ENCODE data around the gene ZSCAN1.
A peak's percentile ranks its signal among the peaks of the same experiment; 100 is the strongest.

ZSCAN1 gene

DNA sequence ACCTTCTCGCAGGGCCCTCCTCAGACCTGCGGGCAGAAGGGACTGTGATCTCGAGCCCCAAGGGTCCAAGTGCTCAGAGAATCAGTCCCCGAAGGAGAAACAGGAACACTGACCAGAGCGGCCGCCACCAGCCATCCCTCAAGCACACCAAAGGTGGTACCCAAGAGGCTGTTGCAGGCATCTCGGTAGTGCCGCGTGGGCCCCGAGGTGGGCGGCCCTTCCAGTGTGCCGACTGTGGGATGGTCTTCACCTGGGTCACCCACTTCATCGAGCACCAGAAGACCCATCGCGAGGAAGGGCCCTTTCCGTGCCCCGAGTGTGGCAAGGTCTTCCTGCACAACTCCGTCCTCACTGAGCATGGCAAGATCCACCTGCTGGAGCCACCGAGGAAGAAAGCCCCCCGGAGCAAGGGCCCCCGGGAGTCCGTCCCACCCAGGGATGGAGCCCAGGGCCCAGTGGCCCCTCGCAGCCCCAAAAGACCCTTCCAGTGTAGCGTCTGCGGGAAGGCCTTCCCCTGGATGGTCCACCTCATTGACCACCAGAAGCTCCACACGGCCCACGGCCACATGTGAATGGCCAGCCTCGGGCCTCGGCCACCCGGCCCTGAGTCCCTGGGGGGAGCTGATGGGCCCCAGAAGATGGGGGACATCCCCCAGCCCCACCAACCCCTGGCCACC is 19.8 kb downstream of the ZSCAN1 start:
- H3K36me3 ChIP-seq (ENCODE audit: control insufficient read depth in 2 of 2, insufficient read depth in 2 of 2, low read length in 2 of 2) = no peaks in the 10 kb centered on the region
- H3K9ac ChIP-seq (ENCODE audit: low read depth in 1 of 2, low read length in 2 of 2) = no peak overlapping the region
- H3K27ac ChIP-seq (ENCODE audit: low read depth in 2 of 2, low read length in 2 of 2) = no peak overlapping the region
- peaks cover 0 to 3% of the 10 kb centered on the region in 2 donors for H3K4me1 ChIP-seq (ENCODE audit: control insufficient read depth in 2 of 2, insufficient read depth in 2 of 2, low read length in 2 of 2)
- H3K27me3 ChIP-seq (ENCODE audit: control insufficient read depth in 2 of 2, insufficient read depth in 2 of 2, low read length in 2 of 2) = no peaks in the 10 kb centered on the region
- H3K4me3 ChIP-seq (ENCODE audit: low read length in 2 of 2) = no peak overlapping the region
- H3K9me3 ChIP-seq (ENCODE audit: control insufficient read depth in 2 of 2, low read length in 2 of 2) = peaks cover 3 to 7% of the 10 kb centered on the region in 2 donors

DNA sequence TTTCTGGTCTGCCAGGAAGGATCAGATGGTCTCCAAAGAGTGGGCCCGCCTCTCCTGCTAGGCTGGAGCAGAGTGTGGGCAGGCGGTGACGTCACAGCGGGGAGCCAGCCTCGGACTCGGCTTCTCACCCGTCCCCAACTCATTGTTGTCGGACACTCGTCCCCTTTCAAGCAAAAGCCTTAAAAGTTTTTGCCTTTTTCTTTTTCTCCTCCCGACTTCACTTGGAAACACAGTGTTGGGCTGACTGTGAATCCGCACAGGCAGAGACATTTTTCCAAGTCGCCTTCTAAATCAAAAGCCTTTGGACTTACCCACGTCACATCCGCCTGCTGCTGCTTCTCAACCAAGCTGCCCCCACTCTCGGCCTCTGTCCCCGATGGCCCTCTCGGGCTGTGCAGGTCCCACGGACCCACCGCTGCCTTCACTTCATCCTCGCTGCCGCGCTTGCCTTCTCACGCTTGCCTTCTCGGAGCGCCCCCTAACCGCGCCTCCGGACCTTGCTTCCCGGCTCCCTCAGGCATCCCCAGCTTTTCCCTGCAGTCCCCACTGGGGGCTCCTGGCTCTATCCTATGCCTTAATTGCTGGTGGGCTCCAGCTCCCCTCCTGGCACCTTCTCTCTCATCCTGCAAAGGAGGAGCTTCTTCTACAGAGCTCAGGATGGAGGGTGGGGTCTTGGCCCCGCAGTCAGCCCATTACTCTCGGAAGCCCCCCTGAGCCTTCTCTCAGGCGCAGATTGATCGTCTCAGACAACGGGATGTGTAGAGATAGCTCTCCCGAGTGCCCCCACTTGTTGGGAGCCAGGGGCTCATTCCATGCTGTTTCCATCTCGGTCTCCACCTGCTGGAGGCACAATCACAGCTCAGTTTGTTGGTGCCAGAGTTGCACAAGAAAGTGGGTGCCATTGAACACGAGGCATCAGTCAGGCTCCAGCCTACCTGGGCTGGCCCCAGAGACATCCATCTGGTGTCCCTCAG is 21.4 kb downstream of the ZSCAN1 start:
- Histone ChIP-seq H3K4me3 (ENCODE audit: low read length in 2 of 2) (peak overlapping the region; percentile 39 to 48), H3K4me1 (ENCODE audit: control insufficient read depth in 2 of 2, insufficient read depth in 2 of 2, low read length in 2 of 2) (peaks cover 0 to 5% of the 10 kb centered on the region in 2 donors), H3K27me3 (ENCODE audit: control insufficient read depth in 2 of 2, insufficient read depth in 2 of 2, low read length in 2 of 2) (no peaks in the 10 kb centered on the region), H3K9me3 (ENCODE audit: control insufficient read depth in 2 of 2, low read length in 2 of 2) (peaks cover 3 to 5% of the 10 kb centered on the region in 2 donors), H3K9ac (ENCODE audit: low read depth in 1 of 2, low read length in 2 of 2) (no peak overlapping the region), H3K27ac (ENCODE audit: low read depth in 2 of 2, low read length in 2 of 2) (peak overlapping the region in 1 of 2 donors; percentile 43), H3K36me3 (ENCODE audit: control insufficient read depth in 2 of 2, insufficient read depth in 2 of 2, low read length in 2 of 2) (no peaks in the 10 kb centered on the region)

GRCh38 chr19:58056261-58056660 is 22.4 kb downstream of the ZSCAN1 start:
- Histone ChIP-seq H3K27ac (ENCODE audit: low read depth in 2 of 2, low read length in 2 of 2) (no peak overlapping the region), H3K4me1 (ENCODE audit: control insufficient read depth in 2 of 2, insufficient read depth in 2 of 2, low read length in 2 of 2) (peaks cover 0 to 5% of the 10 kb centered on the region in 2 donors), H3K27me3 (ENCODE audit: control insufficient read depth in 2 of 2, insufficient read depth in 2 of 2, low read length in 2 of 2) (no peaks in the 10 kb centered on the region), H3K4me3 (ENCODE audit: low read length in 2 of 2) (no peak overlapping the region), H3K9me3 (ENCODE audit: control insufficient read depth in 2 of 2, low read length in 2 of 2) (peaks cover 3 to 7% of the 10 kb centered on the region in 2 donors), H3K36me3 (ENCODE audit: control insufficient read depth in 2 of 2, insufficient read depth in 2 of 2, low read length in 2 of 2) (no peaks in the 10 kb centered on the region), H3K9ac (ENCODE audit: low read depth in 1 of 2, low read length in 2 of 2) (no peak overlapping the region)

DNA sequence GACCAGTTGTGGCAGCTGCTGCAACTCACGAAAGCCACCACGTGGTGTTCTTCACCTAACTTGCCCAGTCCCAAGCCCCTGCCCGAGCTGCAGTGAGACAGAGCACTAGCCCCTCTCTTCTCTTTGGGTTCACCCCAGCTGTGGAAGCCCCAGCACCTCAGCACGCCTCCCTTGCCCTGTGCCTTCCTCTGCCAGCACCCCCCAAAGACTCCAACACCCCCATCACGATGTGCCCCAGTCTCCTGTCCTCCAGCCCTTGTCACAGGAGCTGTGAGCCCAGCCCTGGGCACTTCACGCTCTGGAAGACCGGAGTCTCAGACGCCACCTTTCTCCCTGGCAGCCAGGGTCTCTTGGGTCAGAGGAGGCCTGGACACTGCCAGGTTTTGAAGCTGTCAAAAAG is 23.0 kb downstream of the ZSCAN1 start:
- Histone ChIP-seq H3K4me1 (ENCODE audit: control insufficient read depth in 2 of 2, insufficient read depth in 2 of 2, low read length in 2 of 2) (peaks cover 0 to 5% of the 10 kb centered on the region in 2 donors), H3K36me3 (ENCODE audit: control insufficient read depth in 2 of 2, insufficient read depth in 2 of 2, low read length in 2 of 2) (no peaks in the 10 kb centered on the region), H3K9ac (ENCODE audit: low read depth in 1 of 2, low read length in 2 of 2) (no peak overlapping the region), H3K27me3 (ENCODE audit: control insufficient read depth in 2 of 2, insufficient read depth in 2 of 2, low read length in 2 of 2) (no peaks in the 10 kb centered on the region), H3K4me3 (ENCODE audit: low read length in 2 of 2) (no peak overlapping the region), H3K27ac (ENCODE audit: low read depth in 2 of 2, low read length in 2 of 2) (no peak overlapping the region), H3K9me3 (ENCODE audit: control insufficient read depth in 2 of 2, low read length in 2 of 2) (peaks cover 3 to 8% of the 10 kb centered on the region in 2 donors)

DNA sequence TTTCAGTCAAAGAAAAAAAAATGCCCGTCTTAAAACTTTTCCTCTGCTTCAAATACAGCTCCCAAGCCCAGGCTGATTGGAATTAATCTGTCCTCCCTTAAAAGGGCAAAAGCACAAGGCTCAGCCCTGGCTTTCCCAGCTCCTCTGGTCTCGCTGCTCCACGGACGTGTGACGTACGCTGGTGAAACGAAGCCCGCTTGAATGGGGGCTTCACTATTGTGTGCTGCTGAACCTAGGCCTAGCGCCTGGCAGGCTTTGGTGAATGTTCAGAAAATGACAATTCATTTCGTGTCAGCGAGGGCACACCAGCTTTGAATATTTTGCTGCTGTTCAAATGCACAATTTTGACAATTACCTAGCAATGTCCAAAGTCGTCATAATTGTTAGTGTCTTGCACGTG is 24.6 kb downstream of the ZSCAN1 start:
- Histone ChIP-seq H3K27ac (ENCODE audit: low read depth in 2 of 2, low read length in 2 of 2) (peak overlapping the region; percentile 72 to 77), H3K36me3 (ENCODE audit: control insufficient read depth in 2 of 2, insufficient read depth in 2 of 2, low read length in 2 of 2) (peaks cover 0 to 2% of the 10 kb centered on the region in 2 donors), H3K9ac (ENCODE audit: low read depth in 1 of 2, low read length in 2 of 2) (peak overlapping the region; percentile 58 to 60), H3K4me1 (ENCODE audit: control insufficient read depth in 2 of 2, insufficient read depth in 2 of 2, low read length in 2 of 2) (peaks cover 0 to 5% of the 10 kb centered on the region in 2 donors), H3K4me3 (ENCODE audit: low read length in 2 of 2) (peak overlapping the region; percentile 63 to 67), H3K9me3 (ENCODE audit: control insufficient read depth in 2 of 2, low read length in 2 of 2) (peaks cover 5 to 8% of the 10 kb centered on the region in 2 donors), H3K27me3 (ENCODE audit: control insufficient read depth in 2 of 2, insufficient read depth in 2 of 2, low read length in 2 of 2) (no peaks in the 10 kb centered on the region)

DNA sequence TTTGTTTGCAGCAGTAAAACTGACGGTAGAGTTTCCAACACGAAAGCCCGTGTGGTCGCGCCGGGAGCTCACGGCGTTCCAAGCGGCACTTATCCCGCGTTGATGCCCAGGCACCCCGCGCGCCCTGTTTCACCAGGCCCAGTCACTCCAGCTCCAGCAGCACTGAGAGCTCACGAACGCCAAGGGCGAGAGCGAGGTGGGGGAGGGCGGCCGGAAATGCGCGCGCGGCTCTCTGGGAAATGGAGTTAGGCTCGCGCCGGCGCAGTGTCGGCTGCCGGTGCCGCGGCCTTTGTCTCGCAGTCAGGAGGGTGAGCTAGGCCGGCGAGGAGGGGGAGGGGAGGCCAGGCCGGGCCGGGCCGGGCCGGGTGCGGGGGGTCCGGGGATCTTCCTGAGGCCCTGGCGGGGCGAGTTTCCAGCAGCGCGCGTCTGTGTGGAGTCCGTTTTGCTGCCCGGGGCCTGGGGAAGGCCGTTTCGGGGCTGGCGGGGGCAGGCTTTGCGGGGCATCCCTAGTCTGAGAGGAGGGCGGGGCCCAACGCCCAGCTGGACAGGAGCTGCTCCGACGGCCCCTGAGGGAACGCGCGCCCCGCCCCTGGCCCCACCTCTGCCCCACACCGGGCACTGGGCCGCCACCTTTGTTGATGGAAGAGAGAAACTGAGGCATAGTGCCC is 25.3 kb downstream of the ZSCAN1 start, which contains the start of gene ZNF135:
ZNF135 (plus strand) TSS at position 280 of the 668 bp plus-strand sequence. CDS start 721 bp downstream, outside the sequence.
- H3K27me3 ChIP-seq (ENCODE audit: control insufficient read depth in 2 of 2, insufficient read depth in 2 of 2, low read length in 2 of 2) = no peaks in the 10 kb centered on the region
- peaks cover 0 to 5% of the 10 kb centered on the region in 2 donors for H3K4me1 ChIP-seq (ENCODE audit: control insufficient read depth in 2 of 2, insufficient read depth in 2 of 2, low read length in 2 of 2)
- peak within 1 kb of the TSS; percentile 72 to 77 for H3K27ac ChIP-seq (ENCODE audit: low read depth in 2 of 2, low read length in 2 of 2)
- H3K9me3 ChIP-seq (ENCODE audit: control insufficient read depth in 2 of 2, low read length in 2 of 2) = peaks cover 8% of the 10 kb centered on the region in 2 donors
- peaks cover 0 to 2% of the 10 kb centered on the region in 2 donors for H3K36me3 ChIP-seq (ENCODE audit: control insufficient read depth in 2 of 2, insufficient read depth in 2 of 2, low read length in 2 of 2)
- H3K9ac ChIP-seq (ENCODE audit: low read depth in 1 of 2, low read length in 2 of 2) = peak within 1 kb of the TSS; percentile 58 to 62
- peak within 1 kb of the TSS; percentile 63 to 67 for H3K4me3 ChIP-seq (ENCODE audit: low read length in 2 of 2)

DNA sequence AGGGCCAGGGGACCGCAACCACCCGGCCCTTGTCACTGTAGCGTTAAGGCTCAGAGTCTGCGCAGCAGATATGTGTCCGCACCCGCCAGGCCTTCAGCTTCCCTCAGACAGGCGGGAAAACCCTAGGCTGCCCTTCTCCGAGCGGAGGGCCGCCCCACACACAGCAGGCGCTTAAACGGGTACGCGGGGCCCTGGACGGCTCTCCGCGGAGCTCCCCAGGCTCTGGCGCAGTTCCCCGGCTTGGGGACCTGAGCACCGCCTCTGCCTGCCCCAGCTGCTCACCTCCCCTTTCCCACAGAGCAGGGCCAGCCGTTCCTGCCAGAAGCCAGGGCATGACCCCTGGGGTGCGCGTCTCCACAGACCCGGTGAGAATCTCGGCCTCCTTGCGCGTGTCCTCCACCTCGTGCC is 25.9 kb downstream of the ZSCAN1 start:
- Histone ChIP-seq H3K36me3 (ENCODE audit: control insufficient read depth in 2 of 2, insufficient read depth in 2 of 2, low read length in 2 of 2) (peaks cover 0 to 3% of the 10 kb centered on the region in 2 donors), H3K27me3 (ENCODE audit: control insufficient read depth in 2 of 2, insufficient read depth in 2 of 2, low read length in 2 of 2) (no peaks in the 10 kb centered on the region), H3K27ac (ENCODE audit: low read depth in 2 of 2, low read length in 2 of 2) (peak overlapping the region; percentile 72 to 77), H3K4me3 (ENCODE audit: low read length in 2 of 2) (peak overlapping the region; percentile 63 to 67), H3K9me3 (ENCODE audit: control insufficient read depth in 2 of 2, low read length in 2 of 2) (peaks cover 8 to 9% of the 10 kb centered on the region in 2 donors), H3K4me1 (ENCODE audit: control insufficient read depth in 2 of 2, insufficient read depth in 2 of 2, low read length in 2 of 2) (peaks cover 0 to 5% of the 10 kb centered on the region in 2 donors), H3K9ac (ENCODE audit: low read depth in 1 of 2, low read length in 2 of 2) (peak overlapping the region; percentile 56 to 62)

DNA sequence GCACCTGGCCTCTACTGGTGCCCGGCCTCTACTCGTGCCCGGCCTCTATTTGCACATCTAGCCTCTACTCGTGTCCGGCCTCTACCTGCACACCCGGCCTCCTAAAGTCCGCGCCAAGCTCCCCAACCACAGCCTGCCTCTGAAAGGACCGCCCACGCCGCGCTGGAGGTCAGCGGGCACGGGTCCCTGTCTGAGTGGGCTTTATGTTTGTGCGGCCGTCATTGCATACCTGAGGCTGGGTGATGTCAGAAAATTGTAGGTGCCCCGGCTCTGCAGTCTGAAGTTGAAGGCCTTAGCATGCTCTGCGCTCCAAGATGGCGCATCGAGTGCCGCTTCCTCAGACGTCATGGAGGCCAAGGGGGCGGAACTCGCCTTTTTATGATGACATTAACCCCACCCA is 26.4 kb downstream of the ZSCAN1 start:
- peaks cover 0 to 8% of the 10 kb centered on the region in 2 donors for H3K36me3 ChIP-seq (ENCODE audit: control insufficient read depth in 2 of 2, insufficient read depth in 2 of 2, low read length in 2 of 2)
- H3K4me1 ChIP-seq (ENCODE audit: control insufficient read depth in 2 of 2, insufficient read depth in 2 of 2, low read length in 2 of 2) = peaks cover 0 to 5% of the 10 kb centered on the region in 2 donors
- peaks cover 8 to 10% of the 10 kb centered on the region in 2 donors for H3K9me3 ChIP-seq (ENCODE audit: control insufficient read depth in 2 of 2, low read length in 2 of 2)
- H3K4me3 ChIP-seq (ENCODE audit: low read length in 2 of 2) = peak overlapping the region in 1 of 2 donors; percentile 63
- H3K27me3 ChIP-seq (ENCODE audit: control insufficient read depth in 2 of 2, insufficient read depth in 2 of 2, low read length in 2 of 2) = no peaks in the 10 kb centered on the region
- no peak overlapping the region for H3K9ac ChIP-seq (ENCODE audit: low read depth in 1 of 2, low read length in 2 of 2)
- no peak overlapping the region for H3K27ac ChIP-seq (ENCODE audit: low read depth in 2 of 2, low read length in 2 of 2)

GRCh38 chr19:58063712-58064111 is 29.9 kb downstream of the ZSCAN1 start:
- no peak overlapping the region for H3K9ac ChIP-seq (ENCODE audit: low read depth in 1 of 2, low read length in 2 of 2)
- no peak overlapping the region for H3K4me3 ChIP-seq (ENCODE audit: low read length in 2 of 2)
- no peaks in the 10 kb centered on the region for H3K27me3 ChIP-seq (ENCODE audit: control insufficient read depth in 2 of 2, insufficient read depth in 2 of 2, low read length in 2 of 2)
- peaks cover 0 to 2% of the 10 kb centered on the region in 2 donors for H3K4me1 ChIP-seq (ENCODE audit: control insufficient read depth in 2 of 2, insufficient read depth in 2 of 2, low read length in 2 of 2)
- H3K27ac ChIP-seq (ENCODE audit: low read depth in 2 of 2, low read length in 2 of 2) = no peak overlapping the region
- H3K9me3 ChIP-seq (ENCODE audit: control insufficient read depth in 2 of 2, low read length in 2 of 2) = peaks cover 32 to 37% of the 10 kb centered on the region in 2 donors
- H3K36me3 ChIP-seq (ENCODE audit: control insufficient read depth in 2 of 2, insufficient read depth in 2 of 2, low read length in 2 of 2) = peaks cover 0 to 18% of the 10 kb centered on the region in 2 donors
